ENCODE data around the gene LTF.
A peak's percentile ranks its signal among the peaks of the same experiment; 100 is the strongest.

Gene LTF

DNA sequence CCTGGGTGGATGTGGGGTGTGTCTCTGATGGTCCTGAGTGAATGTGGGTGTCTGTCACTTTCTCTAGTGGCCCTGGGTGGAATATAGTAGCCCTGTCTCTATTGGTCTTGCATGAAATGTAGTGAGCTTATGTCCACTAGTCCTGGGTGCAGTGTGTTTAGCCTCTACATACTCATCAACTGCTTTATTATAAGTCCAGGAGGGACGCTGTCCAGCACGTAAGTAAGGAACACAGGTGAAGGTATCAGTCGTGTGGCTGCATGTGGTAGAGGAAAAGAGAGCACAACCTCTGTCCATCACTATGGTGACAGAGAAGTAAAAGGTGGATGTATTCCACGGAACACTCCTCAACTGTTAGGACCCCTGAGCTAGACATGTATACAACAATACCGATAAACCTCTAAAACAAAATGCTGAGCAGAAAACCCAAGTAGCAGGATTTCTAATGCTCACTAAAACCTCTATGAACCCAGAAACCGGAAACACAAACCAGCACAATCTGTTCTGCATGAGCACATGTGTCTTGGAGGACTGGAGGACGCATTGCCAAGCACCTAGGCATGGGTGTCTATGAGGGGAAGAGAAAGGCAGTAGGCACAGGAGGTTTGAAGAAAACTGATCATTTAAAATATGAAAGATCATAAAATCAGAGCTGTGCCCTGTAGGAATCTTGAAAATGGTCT, 11.0 kb downstream of the LTF start:
- FAIRE-seq (peak; percentile 26), DNase-seq (ENCODE audit: insufficient read length, low spot score) (no peak)
- TF ChIP-seq TAF1 (IDR thresholded peaks at IDR 0.05; ENCODE audit: low read depth, low read length) (no peak), POU2F2 (IDR thresholded peaks at IDR 0.05; ENCODE audit: low read depth, low read length) (no peak), POLR2A (IDR thresholded peaks at IDR 0.05; ENCODE audit: low read depth, low read length) (no peak), PAX5 (IDR thresholded peaks at IDR 0.05; ENCODE audit: insufficient read depth, low read length, severe bottlenecking) (no peak), POLR2AphosphoS5 (IDR thresholded peaks at IDR 0.05; ENCODE audit: low read depth, low read length) (no peak), SPI1 (IDR thresholded peaks at IDR 0.05; ENCODE audit: low read depth, low read length) (no peak)

DNA sequence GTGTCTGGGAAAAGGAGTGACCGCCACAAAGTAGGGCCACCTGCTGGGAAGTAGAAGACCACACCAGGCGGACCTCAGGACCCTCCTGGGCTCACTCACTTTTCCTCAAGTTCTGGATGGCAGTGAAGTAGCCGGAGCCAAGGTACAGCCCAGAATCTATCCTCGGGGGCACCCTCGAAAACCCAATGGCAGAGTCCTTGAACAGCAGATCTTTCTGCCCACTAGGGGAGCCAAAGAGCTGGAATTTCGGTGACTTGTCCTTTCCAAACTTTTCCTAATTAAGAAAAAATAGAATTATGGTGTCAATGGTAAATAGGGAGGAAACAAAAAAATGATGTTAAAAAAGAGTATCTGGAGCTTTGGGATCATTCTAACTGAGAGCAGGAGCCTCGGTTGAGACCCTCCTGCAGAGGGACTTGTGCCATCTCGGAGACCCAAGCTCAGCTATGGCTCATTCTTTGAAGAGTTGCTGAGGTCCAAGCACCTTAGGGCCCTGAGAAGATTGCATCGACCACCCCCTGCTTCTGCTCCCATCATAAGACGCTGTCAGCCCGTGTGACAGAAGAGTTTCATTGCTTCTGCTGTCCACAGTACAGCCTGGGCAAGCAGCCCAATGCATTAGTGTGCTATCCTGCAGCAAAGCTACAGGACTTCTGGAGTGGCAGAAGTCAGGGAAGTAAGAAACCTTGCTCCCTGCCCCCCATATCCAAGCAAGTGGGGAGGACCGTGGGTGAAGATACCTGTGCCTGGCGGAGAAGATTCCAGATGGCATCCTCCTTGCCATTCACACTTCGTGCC, 14.8 kb downstream of the LTF start:
- no peak for FAIRE-seq
- peak; percentile 40 for DNase-seq (ENCODE audit: insufficient read length, low spot score)
- TF ChIP-seq TAF1 (IDR thresholded peaks at IDR 0.05; ENCODE audit: low read depth, low read length) (no peak), PAX5 (IDR thresholded peaks at IDR 0.05; ENCODE audit: insufficient read depth, low read length, severe bottlenecking) (no peak), POLR2AphosphoS5 (IDR thresholded peaks at IDR 0.05; ENCODE audit: low read depth, low read length) (no peak), POU2F2 (IDR thresholded peaks at IDR 0.05; ENCODE audit: low read depth, low read length) (no peak), POLR2A (IDR thresholded peaks at IDR 0.05; ENCODE audit: low read depth, low read length) (no peak)

DNA sequence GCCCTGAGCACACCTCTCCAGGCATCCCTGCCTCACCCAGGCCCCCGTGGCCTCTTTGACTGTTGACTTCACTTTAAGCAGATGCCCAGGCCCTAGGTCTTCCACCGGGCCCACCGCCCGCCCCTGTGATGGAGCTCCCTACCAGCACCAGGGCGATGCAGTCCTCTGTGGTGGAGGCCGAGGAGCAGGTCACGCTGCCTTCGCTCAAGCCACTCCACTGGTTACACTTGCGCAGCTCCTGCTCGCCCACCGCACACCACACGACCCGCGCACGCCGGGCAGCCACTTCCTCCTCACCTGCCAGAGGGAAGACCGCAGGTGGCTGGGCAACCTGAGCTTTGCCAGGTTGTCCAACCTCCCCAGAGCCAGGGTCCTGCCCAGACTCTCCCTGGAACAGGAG, 16.0 kb downstream of the LTF start:
- DNase-seq (ENCODE audit: insufficient read length, low spot score) (no peak), FAIRE-seq (no peak)
- no peak for TF ChIP-seq POU2F2 (IDR thresholded peaks at IDR 0.05; ENCODE audit: low read depth, low read length)

DNA sequence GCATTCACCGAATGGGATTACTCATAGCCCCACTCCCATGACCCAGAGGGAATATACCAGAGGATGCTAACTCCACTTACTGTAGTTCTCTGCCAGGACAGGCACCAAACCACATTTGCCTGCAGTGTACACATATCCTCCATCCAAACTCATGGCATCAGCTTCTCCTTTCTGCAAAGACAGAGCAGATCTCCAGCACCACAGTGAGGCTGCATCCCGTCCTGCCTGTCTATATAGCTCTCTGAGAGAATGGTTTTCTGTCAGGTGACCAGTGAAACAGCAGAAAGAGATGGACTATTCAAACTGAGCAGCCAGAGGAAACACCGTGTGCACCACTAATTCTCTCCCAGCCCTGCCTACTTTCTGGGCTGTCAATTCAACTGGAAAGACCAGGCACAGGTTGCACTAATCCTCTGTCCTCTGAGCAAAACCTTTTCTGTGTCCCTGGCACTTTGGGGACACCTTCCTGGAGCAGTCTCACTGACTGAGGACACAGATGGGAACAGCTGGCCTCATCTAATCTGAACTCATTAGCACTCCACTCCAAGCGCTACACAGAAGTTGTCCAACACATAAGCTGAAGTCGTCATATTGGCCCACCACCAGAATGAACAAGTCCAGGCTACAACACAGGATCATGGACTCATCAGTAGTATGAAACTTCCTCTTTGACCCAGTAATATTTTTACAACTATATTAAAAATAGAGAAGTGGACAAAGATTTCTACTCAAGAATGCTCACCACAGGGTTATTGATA, 17.3 kb downstream of the LTF start:
- FAIRE-seq (no peak), DNase-seq (ENCODE audit: insufficient read length, low spot score) (no peak)
- TF ChIP-seq POU2F2 (IDR thresholded peaks at IDR 0.05; ENCODE audit: low read depth, low read length), result no peak
- no peak for TF ChIP-seq POLR2AphosphoS5 (IDR thresholded peaks at IDR 0.05; ENCODE audit: low read depth, low read length)
- no peak for TF ChIP-seq TAF1 (IDR thresholded peaks at IDR 0.05; ENCODE audit: low read depth, low read length)
- no peak for TF ChIP-seq PAX5 (IDR thresholded peaks at IDR 0.05; ENCODE audit: insufficient read depth, low read length, severe bottlenecking)
- TF ChIP-seq SPI1 (IDR thresholded peaks at IDR 0.05; ENCODE audit: low read depth, low read length), result no peak
- TF ChIP-seq POLR2A (IDR thresholded peaks at IDR 0.05; ENCODE audit: low read depth, low read length), result no peak

DNA sequence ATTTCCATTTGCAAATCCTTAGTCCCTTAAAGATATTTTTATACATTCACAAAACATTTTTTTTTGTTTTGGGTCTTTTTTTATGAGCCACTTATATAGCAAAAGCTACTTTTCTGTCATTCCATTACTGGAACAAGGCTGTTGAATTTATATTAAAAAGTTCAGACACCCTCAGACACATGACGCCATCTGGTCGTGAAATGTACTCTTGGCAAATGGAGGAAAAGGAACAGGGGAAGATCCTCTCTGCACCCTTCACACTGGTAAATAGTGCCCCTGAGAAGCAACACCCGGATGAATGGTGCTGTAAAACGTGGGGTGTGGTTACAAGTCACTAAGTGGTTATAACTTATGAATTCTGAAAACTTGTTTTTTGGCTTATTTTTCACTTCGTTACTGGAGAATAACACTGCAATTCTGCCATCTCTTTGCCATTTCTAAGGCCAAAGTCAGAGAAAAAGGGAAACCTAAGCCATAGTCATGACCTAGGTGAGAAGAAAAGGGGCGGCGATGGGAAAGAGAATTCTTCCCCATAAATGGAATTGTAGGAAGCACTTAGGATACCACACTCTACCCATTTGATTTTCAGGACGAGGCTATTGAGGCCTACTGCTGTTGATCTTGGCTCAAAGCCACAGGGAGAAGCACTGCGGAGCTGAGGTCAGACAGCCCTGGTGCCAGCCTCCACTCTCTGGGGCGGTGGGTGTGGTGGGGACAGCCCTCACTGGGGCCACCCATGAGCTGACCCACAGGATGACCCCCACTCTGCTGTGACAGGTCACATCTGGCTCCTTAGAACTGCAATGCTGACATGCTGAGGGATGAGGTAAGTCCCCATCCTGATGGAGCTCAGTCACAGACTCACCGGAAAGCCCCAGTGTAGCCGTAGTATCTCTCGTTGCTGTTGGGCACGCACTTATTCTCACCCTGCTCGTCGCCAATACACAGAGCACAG, 21.9 kb downstream of the LTF start:
- FAIRE-seq, result no peak
- DNase-seq (ENCODE audit: insufficient read length, low spot score), result no peak

DNA sequence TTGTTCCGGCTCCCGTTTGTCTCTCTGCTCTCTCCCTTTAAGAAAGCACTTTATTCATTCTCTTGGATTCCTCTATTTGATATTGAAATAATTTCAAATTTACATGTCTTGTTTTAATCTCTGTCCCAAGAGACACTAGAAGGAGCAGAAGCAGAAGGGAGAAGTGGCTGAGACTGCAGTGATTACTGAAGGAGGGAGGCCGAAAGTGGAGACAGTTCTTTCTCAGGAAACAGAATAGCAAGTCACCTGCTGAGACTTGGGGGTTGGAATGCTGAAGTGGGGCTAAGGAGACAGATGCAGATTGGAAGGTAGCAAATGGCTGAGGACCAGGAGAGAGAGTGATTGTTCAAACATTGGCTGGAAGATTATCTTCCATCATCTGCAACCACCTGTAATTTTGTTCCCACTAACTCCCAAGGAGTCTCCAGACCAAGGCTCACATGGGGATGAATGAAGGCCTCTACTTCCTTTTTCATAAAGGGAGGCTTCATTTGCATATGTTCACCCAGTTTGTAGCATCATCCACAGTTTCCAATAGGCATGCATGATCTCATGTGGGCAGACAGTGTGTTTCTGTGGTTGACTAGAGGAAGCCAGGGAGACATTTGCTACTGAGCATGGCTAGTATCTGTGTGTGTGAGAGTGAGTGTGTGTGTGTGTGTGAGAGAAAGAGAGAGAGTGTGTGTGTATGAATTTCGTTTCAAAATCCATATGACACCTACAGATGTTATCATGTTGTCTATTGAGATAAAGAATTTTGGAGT, 24.0 kb downstream of the LTF start:
- FAIRE-seq, result peak; percentile 97
- peak; percentile 89 for TF ChIP-seq POU2F2 (IDR thresholded peaks at IDR 0.05; ENCODE audit: low read depth, low read length)
- no peak for TF ChIP-seq POLR2A (IDR thresholded peaks at IDR 0.05; ENCODE audit: low read depth, low read length)
- peak; percentile 40 for DNase-seq (ENCODE audit: insufficient read length, low spot score)

More for the DNA sequence above, 21.9 kb downstream of the LTF start:
- TF ChIP-seq POU2F2 (IDR thresholded peaks at IDR 0.05; ENCODE audit: low read depth, low read length) (no peak), SPI1 (IDR thresholded peaks at IDR 0.05; ENCODE audit: low read depth, low read length) (no peak), POLR2AphosphoS5 (IDR thresholded peaks at IDR 0.05; ENCODE audit: low read depth, low read length) (no peak), PAX5 (IDR thresholded peaks at IDR 0.05; ENCODE audit: insufficient read depth, low read length, severe bottlenecking) (no peak), POLR2A (IDR thresholded peaks at IDR 0.05; ENCODE audit: low read depth, low read length) (no peak), TAF1 (IDR thresholded peaks at IDR 0.05; ENCODE audit: low read depth, low read length) (no peak)

DNA sequence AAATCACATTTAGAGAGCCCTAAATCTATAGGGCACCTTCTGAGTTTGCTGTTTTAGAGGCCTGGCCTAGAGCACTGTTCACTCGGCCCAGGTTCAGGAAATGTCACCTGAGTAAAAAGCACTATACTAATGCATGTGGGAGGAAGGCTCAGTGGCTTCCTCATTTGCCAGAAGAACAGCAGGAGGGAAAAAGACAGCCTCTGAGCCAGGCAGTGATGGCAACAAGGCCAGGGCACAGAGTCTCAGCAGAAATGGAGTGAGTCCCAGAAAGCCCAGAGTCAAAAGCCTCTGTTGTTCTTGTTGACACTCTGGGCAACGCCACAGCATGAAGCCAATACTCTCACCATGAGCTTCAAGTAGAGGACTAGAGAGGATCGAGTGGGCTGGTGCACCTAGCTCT, 25.9 kb downstream of the LTF start:
- FAIRE-seq, result no peak
- TF ChIP-seq POLR2AphosphoS5 (IDR thresholded peaks at IDR 0.05; ENCODE audit: low read depth, low read length) (no peak), SPI1 (IDR thresholded peaks at IDR 0.05; ENCODE audit: low read depth, low read length) (peak; percentile 24; the same call in 1 of the 2 replicates)

DNA sequence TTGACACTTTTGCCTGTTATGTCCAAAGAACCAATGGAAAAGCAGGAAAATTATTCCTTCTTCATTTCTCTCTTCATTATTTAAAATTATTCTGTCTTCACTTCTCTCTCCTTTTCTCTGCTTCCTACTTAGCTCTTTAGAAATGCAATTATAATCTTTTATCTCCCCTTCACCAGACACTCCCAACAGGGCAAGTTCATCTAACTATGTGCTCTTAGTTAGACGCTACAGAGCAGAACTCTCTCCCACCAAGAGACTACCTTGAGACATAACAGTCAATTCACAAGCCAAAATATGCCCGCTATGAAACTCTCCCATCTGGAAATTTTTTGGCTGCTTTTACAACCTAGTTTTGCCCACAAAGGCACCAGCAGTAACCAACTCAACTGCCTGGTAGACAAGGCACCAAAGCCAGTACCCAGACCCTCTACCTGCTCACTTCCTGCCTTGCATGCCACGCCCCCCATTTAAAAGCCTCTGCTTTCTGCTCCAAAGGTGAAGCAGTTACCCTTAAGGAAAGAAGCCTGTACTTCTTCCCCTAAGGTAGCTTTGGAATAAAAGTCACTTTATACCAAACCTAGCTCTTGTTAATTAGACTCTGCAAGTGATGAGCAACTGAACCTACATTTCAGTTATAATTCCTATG, 29.5 kb downstream of the LTF start:
- TF ChIP-seq SPI1 (IDR thresholded peaks at IDR 0.05; ENCODE audit: low read depth, low read length) (no peak), POLR2A (IDR thresholded peaks at IDR 0.05; ENCODE audit: low read depth, low read length) (no peak), POLR2AphosphoS5 (IDR thresholded peaks at IDR 0.05; ENCODE audit: low read depth, low read length) (no peak), PAX5 (IDR thresholded peaks at IDR 0.05; ENCODE audit: insufficient read depth, low read length, severe bottlenecking) (no peak), TAF1 (IDR thresholded peaks at IDR 0.05; ENCODE audit: low read depth, low read length) (no peak), POU2F2 (IDR thresholded peaks at IDR 0.05; ENCODE audit: low read depth, low read length) (no peak)
- no peak for FAIRE-seq
- DNase-seq (ENCODE audit: insufficient read length, low spot score), result no peak

More for the DNA sequence above, 25.9 kb downstream of the LTF start:
- DNase-seq (ENCODE audit: insufficient read length, low spot score), result no peak

All from GM12891 (cell line).